Amniotic epithelial cell (primary cell): Measurements from ENCODE around the gene B4GALT2.

Source experiments
- DNase-seq: peaks from one replicate; pipeline ENCODE4 v3.0.0-alpha.2; 2010; ENCODE audit warnings: low read depth

The B4GALT2 gene

GRCh38 chr1:43969746-43970466 is 9.1 kb upstream of the B4GALT2 start, which contains the start of gene DPH2:
Gene DPH2, plus strand, starts transcription at chr1:43970010. Its CDS starts 166 bp downstream, at chr1:43970176.
- DNase-seq = peak; percentile 97

- DNase-seq = no peak
These were observed 8.5 kb upstream of the B4GALT2 start for GRCh38 chr1:43970502-43970901.

GRCh38 chr1:43970911-43971310 is 8.1 kb upstream of the B4GALT2 start:
- DNase-seq = no peak

GRCh38 chr1:43971336-43971980 is 7.6 kb upstream of the B4GALT2 start:
- no peak for DNase-seq

- DNase-seq = peak; percentile 11
These were observed 5.0 kb upstream of the B4GALT2 start for GRCh38 chr1:43973981-43974442.

- DNase-seq = peak; percentile 87
These were observed 4.4 kb upstream of the B4GALT2 start, which contains the start of gene ATP6V0B for GRCh38 chr1:43974443-43975248. Gene ATP6V0B, plus strand, starts transcription at chr1:43974960. Its CDS starts 81 bp downstream, at chr1:43975041.

GRCh38 chr1:43975249-43975961 is 3.6 kb upstream of the B4GALT2 start:
- DNase-seq = peak; percentile 37

- DNase-seq = no peak
These were observed 3.0 kb upstream of the B4GALT2 start for GRCh38 chr1:43976045-43976444.

GRCh38 chr1:43976890-43977289 is 2.1 kb upstream of the B4GALT2 start:
- no peak for DNase-seq

GRCh38 chr1:43977376-43978263 is 1.4 kb upstream of the B4GALT2 start:
- no peak for DNase-seq

- DNase-seq = peak; percentile 27
These were observed 803 bp upstream of the B4GALT2 start for GRCh38 chr1:43978264-43978550.

- DNase-seq = no peak
These were observed 184 bp downstream of the B4GALT2 start for GRCh38 chr1:43979261-43979527.

- DNase-seq = peak; percentile 38
These were observed 681 bp downstream of the B4GALT2 start for GRCh38 chr1:43979528-43980254.

GRCh38 chr1:43980255-43981134 is 1.5 kb downstream of the B4GALT2 start:
- peak; percentile 69 for DNase-seq

GRCh38 chr1:43981135-43981491 is 2.1 kb downstream of the B4GALT2 start:
- no peak for DNase-seq

GRCh38 chr1:43981636-43982035 is 2.6 kb downstream of the B4GALT2 start:
- DNase-seq = no peak

- DNase-seq = no peak
These were observed 3.2 kb downstream of the B4GALT2 start for GRCh38 chr1:43982241-43982640.

- DNase-seq = no peak
These were observed 3.8 kb downstream of the B4GALT2 start for GRCh38 chr1:43982808-43983207.

- DNase-seq = no peak
These were observed 4.4 kb downstream of the B4GALT2 start for GRCh38 chr1:43983253-43983899.
